HCT116 (cell line): ENCODE data around the gene CCR7. TPM values are rescaled to one million over a fixed set of nuclear protein-coding genes. Genes with fewer than 3 reads are reported as not detected.

Experiments used
- ATAC-seq: fragments of 200-7000 bp; cut with Tn5 transposase; 2 replicates; pipeline ENCODE4 v1.9.1; 2020; ENCODE audit warnings: mild to moderate bottlenecking, moderate library complexity
- BruUV-seq: library from RNA; stranded (reverse); fragments of 400-500 nt; replicated peaks from 2 replicates; lab custom pipeline; 2021; lab: Mats Ljungman, UMichigan
- CTCF ChIA-PET: fragments of 300-600 bp; sonication (Branson Sonifier 250); formaldehyde crosslinking; loops from one replicate; lab custom pipeline; 2021; ENCODE audit warnings: antibody characterized with exemption; lab: Charles Lee
- POLR2A ChIA-PET: fragments of 300-600, 350-600 bp; sonication (Branson Sonifier 250); formaldehyde crosslinking; loops from one replicate; lab custom pipeline; 2021; ENCODE audit warnings: antibody characterized with exemption; lab: Charles Lee
- RAD21 ChIA-PET, 2 experiments: fragments of 300-600 bp; sonication (Branson Sonifier 250); formaldehyde crosslinking; loops; one replicate each; lab custom pipeline; 2023; ENCODE audit warnings: low total read pairs in 2 of 2; ENCODE audit not compliant: uncharacterized antibody in 2 of 2, unreplicated experiment in 2 of 2, low non-redundant PET in 1 of 2; lab: Charles Lee
- DNase-seq: peaks from one replicate; pipeline ENCODE4 v3.0.0-alpha.2; 2010; ENCODE audit warnings: low read depth, low spot score
- H2AFZ ChIP-seq: fragments of 200-600 bp; shearing (Covaris generic), sonication (generic); 2 replicates; pipeline ENCODE4 v1.6.1; 2017; ENCODE audit warnings: low read depth, mixed run types, mixed read lengths, antibody characterized with exemption, low read length; ENCODE audit not compliant: poor library complexity, severe bottlenecking
- H3K27ac ChIP-seq: 2 replicates; pipeline ENCODE4 v1.5.1; 2012; ENCODE audit warnings: low read depth, low read length
- H3K27me3 ChIP-seq: fragments of 200-600 bp; sonication (generic); 2 replicates; pipeline ENCODE4 v1.6.1; 2016; ENCODE audit warnings: mixed run types, low read length, mixed read lengths; ENCODE audit not compliant: insufficient read depth
- H3K36me3 ChIP-seq, 2 experiments: fragments of 200-500 bp in 1 of 2; fragments of 200-600 bp in 1 of 2; sonication (Bioruptor generic) in 1 of 2; sonication (generic) in 1 of 2; 2 replicates each; pipeline versions ENCODE4 v1.5.1 to v1.6.1; 2014 to 2016; ENCODE audit warnings: low read length in 2 of 2, inconsistent platforms in 1 of 2, mixed read lengths in 1 of 2, mixed run types in 1 of 2; ENCODE audit not compliant: insufficient read depth in 2 of 2, control insufficient read depth in 1 of 2
- H3K4me1 ChIP-seq, 2 experiments: fragments of 200-600 bp in 1 of 2; sonication (generic) in 1 of 2; 2 replicates each; pipeline versions ENCODE4 v1.5.1 to v1.6.1; 2012 to 2017; ENCODE audit warnings: low read length in 2 of 2, inconsistent platforms in 1 of 2, mild to moderate bottlenecking in 1 of 2, mixed read lengths in 1 of 2, mixed run types in 1 of 2, moderate library complexity in 1 of 2; ENCODE audit not compliant: insufficient read depth in 2 of 2, control insufficient read depth in 1 of 2
- H3K4me2 ChIP-seq: fragments of 200-600 bp; sonication (generic); 2 replicates; pipeline ENCODE4 v1.6.1; 2017; ENCODE audit warnings: mixed run types, low read length, mixed read lengths
- H3K4me3 ChIP-seq, 2 experiments: fragments of 200-600 bp in 1 of 2; sonication (generic) in 1 of 2; replicated peaks in 1 of 2; 2 replicates each; pipeline ENCODE4 v1.5.1; 2011 to 2016; ENCODE audit warnings: low read length in 2 of 2, control low read depth in 1 of 2, low read depth in 1 of 2, mild to moderate bottlenecking in 1 of 2, mixed read lengths in 1 of 2, mixed run types in 1 of 2
- H3K79me2 ChIP-seq: fragments of 200-600 bp; sonication (generic); 2 replicates; pipeline ENCODE4 v1.6.1; 2017; ENCODE audit warnings: mild to moderate bottlenecking, mixed run types, low read length, moderate library complexity, mixed read lengths; ENCODE audit not compliant: insufficient read depth
- H3K9ac ChIP-seq: fragments of 200-600 bp; sonication (generic); 2 replicates; pipeline ENCODE4 v1.6.1; 2016; ENCODE audit warnings: low read length, mixed read lengths
- H3K9me2 ChIP-seq: fragments of 200-600 bp; sonication (generic), shearing (Covaris generic); 2 replicates; pipeline ENCODE4 v1.6.1; 2017; ENCODE audit warnings: mixed run types, mild to moderate bottlenecking, moderate library complexity; ENCODE audit not compliant: insufficient read depth
- H3K9me3 ChIP-seq, 2 experiments: fragments of 200-500 bp in 1 of 2; fragments of 200-600 bp in 1 of 2; sonication (Bioruptor generic) in 1 of 2; sonication (generic) in 1 of 2; 2 replicates each; pipeline ENCODE4 v1.6.1; 2014 to 2017; ENCODE audit warnings: low read length in 2 of 2, mixed read lengths in 2 of 2, inconsistent platforms in 1 of 2, low read depth in 1 of 2, mild to moderate bottlenecking in 1 of 2, mixed run types in 1 of 2, moderate library complexity in 1 of 2; ENCODE audit not compliant: control insufficient read depth in 1 of 2, insufficient read depth in 1 of 2
- H4K20me1 ChIP-seq: fragments of 200-600 bp; sonication (generic), shearing (Covaris generic); 2 replicates; pipeline ENCODE4 v1.6.1; 2017; ENCODE audit warnings: mixed run types, mild to moderate bottlenecking, moderate library complexity; ENCODE audit not compliant: insufficient read depth
- CTCF ChIP-seq, 3 experiments: fragments of 200-600 bp in 1 of 3; sonication (generic) in 1 of 3; IDR thresholded peaks in 2 of 3; conservative IDR thresholded peaks in 1 of 3; 2 replicates each; pipeline ENCODE4 v1.5.1; 2012 to 2017; ENCODE audit warnings: low read depth in 2 of 3, low read length in 2 of 3, antibody characterized with exemption in 1 of 3, borderline replicate concordance in 1 of 3, control low read depth in 1 of 3, mild to moderate bottlenecking in 1 of 3, mixed read lengths in 1 of 3, mixed run types in 1 of 3, moderate library complexity in 1 of 3; ENCODE audit not compliant: insufficient read depth in 1 of 3
- EGR1 ChIP-seq: IDR thresholded peaks from 2 replicates; pipeline ENCODE4 v1.6.1; 2012; ENCODE audit warnings: low read depth
- EZH2 ChIP-seq: fragments of 200-600 bp; sonication (generic); IDR thresholded peaks from 2 replicates; pipeline ENCODE4 v1.6.1; 2017; ENCODE audit warnings: antibody characterized with exemption, mixed run types
- REST ChIP-seq: IDR thresholded peaks from 2 replicates; pipeline ENCODE4 v1.6.1; 2012; ENCODE audit warnings: low read depth
- SP1 ChIP-seq: IDR thresholded peaks from 2 replicates; pipeline ENCODE4 v1.6.1; 2012; ENCODE audit warnings: low read depth
- SRF ChIP-seq: IDR thresholded peaks from 2 replicates; pipeline ENCODE4 v1.6.1; 2012; ENCODE audit warnings: low read depth
- intact Hi-C: fragments of 100-400 bp; cut with micrococcal nuclease; formaldehyde crosslinking; loops from 2 replicates; pipeline ENCODE4 v1.10.0; 2022
- total RNA-seq: library from RNA; stranded (reverse); gene quantifications from one replicate; pipeline ENCODE4 v1.2.1, GENCODE V29; 2021; ENCODE audit not compliant: unreplicated experiment

Gene CCR7
- total RNA-seq, 1 experiment from 2014 or later, result 0.69 TPM

- Histone ChIP-seq H3K27ac (no peak overlapping the region), H4K20me1 (no peaks in the 10 kb centered on the region), H3K9ac (no peak overlapping the region), H3K9me2 (no peaks in the 10 kb centered on the region), H3K36me3 (no peaks in the 10 kb centered on the region), H3K4me1 (peaks cover 11 to 32% of the 10 kb centered on the region in 2 experiments), H3K27me3 (no peaks in the 10 kb centered on the region), H3K4me2 (no peak overlapping the region), H2AFZ (no peak overlapping the region), H3K79me2 (no peaks in the 10 kb centered on the region), H3K4me3 (no peak overlapping the region), H3K9me3 (peaks cover 0 to 4% of the 10 kb centered on the region in 2 experiments; a peak in 1 of 4 replicates)
- DNase-seq (no peak), ATAC-seq (no peak)
- BruUV-seq, result no TSS peak
- CTCF ChIA-PET, result no interaction called here
- intact Hi-C loops, result no loop called here
- no peak for TF ChIP-seq EGR1
- TF ChIP-seq SRF, result no peak
- TF ChIP-seq SP1, result no peak
- TF ChIP-seq REST, result no peak
- no peak for TF ChIP-seq EZH2
- TF ChIP-seq CTCF (IDR thresholded peaks at IDR 0.05 in 2 of 3, conservative IDR thresholded peaks at IDR 0.05 in 1 of 3; ENCODE audit: borderline replicate concordance in 1 of 3, insufficient read depth in 1 of 3, low read depth in 2 of 3, low read length in 2 of 3), result no peak
- RAD21 ChIA-PET, result no interaction called here
- POLR2A ChIA-PET, result no interaction called here
Measured at GRCh38 chr17:40526668-40527067, 38.6 kb downstream of the CCR7 start.
